ENCODE measurements around the gene NUAK1.

GRCh38 chr12:106037524-106038298, 101.0 kb downstream of the NUAK1 start:
- no peak for TF ChIP-seq POLR2AphosphoS5 (IDR thresholded peaks at IDR 0.05)
- no peak for TF ChIP-seq CTCF (IDR thresholded peaks at IDR 0.05)
- no peak for TF ChIP-seq POLR2A (IDR thresholded peaks at IDR 0.05)
